ENCODE measurements around the gene GREB1. TPM values are rescaled to one million over a fixed set of nuclear protein-coding genes. Genes with fewer than 3 reads are reported as not detected.

GREB1 gene, protein sequence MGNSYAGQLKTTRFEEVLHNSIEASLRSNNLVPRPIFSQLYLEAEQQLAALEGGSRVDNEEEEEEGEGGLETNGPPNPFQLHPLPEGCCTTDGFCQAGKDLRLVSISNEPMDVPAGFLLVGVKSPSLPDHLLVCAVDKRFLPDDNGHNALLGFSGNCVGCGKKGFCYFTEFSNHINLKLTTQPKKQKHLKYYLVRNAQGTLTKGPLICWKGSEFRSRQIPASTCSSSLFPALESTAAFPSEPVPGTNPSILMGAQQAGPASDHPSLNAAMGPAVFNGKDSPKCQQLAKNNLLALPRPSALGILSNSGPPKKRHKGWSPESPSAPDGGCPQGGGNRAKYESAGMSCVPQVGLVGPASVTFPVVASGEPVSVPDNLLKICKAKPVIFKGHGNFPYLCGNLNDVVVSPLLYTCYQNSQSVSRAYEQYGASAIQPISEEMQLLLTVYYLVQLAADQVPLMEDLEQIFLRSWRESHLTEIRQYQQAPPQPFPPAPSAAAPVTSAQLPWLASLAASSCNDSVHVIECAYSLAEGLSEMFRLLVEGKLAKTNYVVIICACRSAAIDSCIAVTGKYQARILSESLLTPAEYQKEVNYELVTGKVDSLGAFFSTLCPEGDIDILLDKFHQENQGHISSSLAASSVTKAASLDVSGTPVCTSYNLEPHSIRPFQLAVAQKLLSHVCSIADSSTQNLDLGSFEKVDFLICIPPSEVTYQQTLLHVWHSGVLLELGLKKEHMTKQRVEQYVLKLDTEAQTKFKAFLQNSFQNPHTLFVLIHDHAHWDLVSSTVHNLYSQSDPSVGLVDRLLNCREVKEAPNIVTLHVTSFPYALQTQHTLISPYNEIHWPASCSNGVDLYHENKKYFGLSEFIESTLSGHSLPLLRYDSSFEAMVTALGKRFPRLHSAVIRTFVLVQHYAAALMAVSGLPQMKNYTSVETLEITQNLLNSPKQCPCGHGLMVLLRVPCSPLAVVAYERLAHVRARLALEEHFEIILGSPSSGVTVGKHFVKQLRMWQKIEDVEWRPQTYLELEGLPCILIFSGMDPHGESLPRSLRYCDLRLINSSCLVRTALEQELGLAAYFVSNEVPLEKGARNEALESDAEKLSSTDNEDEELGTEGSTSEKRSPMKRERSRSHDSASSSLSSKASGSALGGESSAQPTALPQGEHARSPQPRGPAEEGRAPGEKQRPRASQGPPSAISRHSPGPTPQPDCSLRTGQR (N-terminal part only)
- total RNA-seq (ENCODE audit: low replicate concordance), result 30.8 and 33.2 TPM in 2 replicates

DNA sequence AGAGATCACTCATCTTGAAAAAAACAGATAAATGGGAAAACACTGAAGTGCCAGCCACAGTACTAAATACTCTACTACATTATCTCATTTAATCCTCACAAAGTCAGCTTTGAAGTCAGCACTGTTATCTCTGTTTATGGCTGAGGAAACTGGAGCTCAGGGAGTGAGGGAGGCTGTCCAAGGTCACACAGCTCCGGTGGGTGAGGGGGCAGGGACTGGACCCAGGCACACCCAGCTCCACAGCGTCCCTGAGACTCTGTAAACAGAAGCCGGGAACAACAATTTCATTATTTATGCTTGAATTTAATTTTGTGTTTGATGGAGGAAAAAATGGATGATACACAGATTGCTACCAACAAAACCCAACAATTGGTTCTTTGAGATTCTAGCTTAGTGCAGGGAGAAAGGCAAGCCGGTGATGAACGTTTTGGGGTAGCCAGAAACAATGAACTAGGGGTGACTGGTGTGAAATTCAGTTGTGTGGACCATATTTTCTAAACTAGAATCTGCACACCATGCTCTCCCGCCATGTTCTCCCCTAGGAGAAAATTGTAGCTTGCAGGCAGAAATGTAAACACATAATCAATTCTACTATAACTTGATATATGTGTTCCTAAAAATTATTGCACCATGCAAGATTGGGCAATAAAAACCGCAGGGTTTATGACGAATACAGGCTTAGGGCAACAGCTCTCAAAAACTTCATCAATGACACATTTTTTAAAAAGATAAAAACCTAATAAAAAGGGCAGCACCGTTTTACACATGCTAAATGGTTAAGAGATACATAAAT lies at the start of gene GREB1:
TSS of gene GREB1 (plus strand) at position 768 of the 793 bp plus-strand sequence. CDS start 22,570 bp downstream, outside the sequence.
- H3K27me3 ChIP-seq, result no peaks in the 10 kb centered on the region
- H3K79me2 ChIP-seq (ENCODE audit: low read depth), result peaks cover 48% of the 10 kb centered on the region
- Mint-ChIP-seq H3K4me1 (peaks cover 43% of the 10 kb centered on the region), H3K4me3 (no peak within 1 kb of the TSS), H3K36me3 (peaks cover 44% of the 10 kb centered on the region), H3K27ac (peak within 1 kb of the TSS; percentile 44), H3K27me3 (ENCODE audit: insufficient read depth, low read depth) (no peaks in the 10 kb centered on the region), H3K9me3 (no peaks in the 10 kb centered on the region)
- peaks cover 5% of the 10 kb centered on the region for H3K4me1 ChIP-seq
- no peak within 1 kb of the TSS for H3K27ac ChIP-seq
- TF ChIP-seq EZH2 (IDR thresholded peaks at IDR 0.05) (no peak), EZH2phosphoT487 (IDR thresholded peaks at IDR 0.05) (no peak)
- TF ChIP-seq, protein P1, sequence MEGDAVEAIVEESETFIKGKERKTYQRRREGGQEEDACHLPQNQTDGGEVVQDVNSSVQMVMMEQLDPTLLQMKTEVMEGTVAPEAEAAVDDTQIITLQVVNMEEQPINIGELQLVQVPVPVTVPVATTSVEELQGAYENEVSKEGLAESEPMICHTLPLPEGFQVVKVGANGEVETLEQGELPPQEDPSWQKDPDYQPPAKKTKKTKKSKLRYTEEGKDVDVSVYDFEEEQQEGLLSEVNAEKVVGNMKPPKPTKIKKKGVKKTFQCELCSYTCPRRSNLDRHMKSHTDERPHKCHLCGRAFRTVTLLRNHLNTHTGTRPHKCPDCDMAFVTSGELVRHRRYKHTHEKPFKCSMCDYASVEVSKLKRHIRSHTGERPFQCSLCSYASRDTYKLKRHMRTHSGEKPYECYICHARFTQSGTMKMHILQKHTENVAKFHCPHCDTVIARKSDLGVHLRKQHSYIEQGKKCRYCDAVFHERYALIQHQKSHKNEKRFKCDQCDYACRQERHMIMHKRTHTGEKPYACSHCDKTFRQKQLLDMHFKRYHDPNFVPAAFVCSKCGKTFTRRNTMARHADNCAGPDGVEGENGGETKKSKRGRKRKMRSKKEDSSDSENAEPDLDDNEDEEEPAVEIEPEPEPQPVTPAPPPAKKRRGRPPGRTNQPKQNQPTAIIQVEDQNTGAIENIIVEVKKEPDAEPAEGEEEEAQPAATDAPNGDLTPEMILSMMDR (IDR thresholded peaks at IDR 0.05), result no peak
- no peak within 1 kb of the TSS for H3K4me2 ChIP-seq
- no peak within 1 kb of the TSS for H3K4me3 ChIP-seq
- peaks cover 6% of the 10 kb centered on the region for H3F3A ChIP-seq (ENCODE audit: low read depth)
- no peaks in the 10 kb centered on the region for H3K9me3 ChIP-seq (ENCODE audit: low read depth)
- no peaks in the 10 kb centered on the region for H3K36me3 ChIP-seq
- no peak within 1 kb of the TSS for H2AFZ ChIP-seq (replicated peaks)
- no peak within 1 kb of the TSS for H3K9ac ChIP-seq
- no peak for DNase-seq (ENCODE audit: low spot score)
- peaks cover 57% of the 10 kb centered on the region for H4K20me1 ChIP-seq (ENCODE audit: low read depth)

DNA sequence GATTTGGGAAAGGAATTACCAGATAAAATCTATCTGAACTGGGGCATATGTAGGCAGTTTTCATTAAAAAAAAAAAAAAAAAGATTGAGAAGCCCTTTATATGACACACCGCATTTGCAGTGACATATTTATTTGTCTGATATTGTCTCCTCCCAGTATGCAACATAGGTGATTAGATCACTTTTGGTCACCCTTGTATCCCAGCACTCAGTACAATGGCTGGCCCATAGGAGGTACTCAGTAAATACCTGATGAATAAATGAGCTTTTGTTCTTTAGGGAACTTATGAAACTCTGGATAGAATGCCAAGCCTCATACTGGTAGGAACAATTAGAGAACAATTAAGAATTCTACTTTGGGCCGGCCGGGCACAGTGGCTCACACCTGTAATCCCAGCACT lies 45.0 kb upstream of the GREB1 start:
- Histone ChIP-seq H4K20me1 (ENCODE audit: low read depth) (peaks cover 48% of the 10 kb centered on the region), H3K27me3 (no peaks in the 10 kb centered on the region), H3F3A (ENCODE audit: low read depth) (peaks cover 5% of the 10 kb centered on the region), H3K9ac (no peak overlapping the region), H3K27ac (no peak overlapping the region), H3K4me1 (peaks cover 10% of the 10 kb centered on the region), H3K36me3 (peaks cover 3% of the 10 kb centered on the region), H2AFZ (replicated peaks) (no peak overlapping the region), H3K4me3 (no peak overlapping the region), H3K4me2 (no peak overlapping the region), H3K9me3 (ENCODE audit: low read depth) (no peaks in the 10 kb centered on the region), H3K79me2 (ENCODE audit: low read depth) (peaks cover 97% of the 10 kb centered on the region)
- H3K27me3 Mint-ChIP-seq (ENCODE audit: insufficient read depth, low read depth), result peaks cover 3% of the 10 kb centered on the region
- peaks cover 48% of the 10 kb centered on the region for H3K4me1 Mint-ChIP-seq
- no peak for DNase-seq (ENCODE audit: low spot score)
- no peak for TF ChIP-seq EZH2 (IDR thresholded peaks at IDR 0.05)
- TF ChIP-seq EZH2phosphoT487 (IDR thresholded peaks at IDR 0.05), result no peak
- TF ChIP-seq, protein P1 (IDR thresholded peaks at IDR 0.05), result no peak
- H3K27ac Mint-ChIP-seq, result no peak overlapping the region
- H3K36me3 Mint-ChIP-seq, result peaks cover 73% of the 10 kb centered on the region
- H3K9me3 Mint-ChIP-seq, result peaks cover 55% of the 10 kb centered on the region
- H3K4me3 Mint-ChIP-seq, result no peak overlapping the region

DNA sequence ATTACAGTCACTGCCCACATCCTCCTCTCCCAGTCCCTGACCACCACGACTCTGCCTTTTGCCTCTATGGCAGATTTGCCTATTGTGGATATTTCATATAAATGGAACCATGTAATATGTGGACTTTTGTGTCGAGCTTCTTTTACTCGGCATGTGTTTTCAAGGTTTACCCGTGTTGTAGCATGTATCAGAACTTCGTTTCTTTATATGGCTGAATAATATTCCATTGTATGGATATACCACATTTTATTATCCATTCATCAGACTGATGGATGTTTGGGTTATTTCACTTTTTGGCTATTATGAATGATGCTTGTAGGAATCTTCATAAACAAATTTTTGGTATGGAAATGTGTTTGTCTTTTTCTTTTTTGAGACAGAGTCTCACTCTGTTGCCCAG lies 43.7 kb upstream of the GREB1 start:
- Mint-ChIP-seq H3K27ac (no peak overlapping the region), H3K4me3 (no peak overlapping the region), H3K9me3 (peaks cover 55% of the 10 kb centered on the region), H3K36me3 (peaks cover 71% of the 10 kb centered on the region), H3K4me1 (peaks cover 50% of the 10 kb centered on the region), H3K27me3 (ENCODE audit: insufficient read depth, low read depth) (peaks cover 12% of the 10 kb centered on the region)
- Histone ChIP-seq H3K9ac (no peak overlapping the region), H3K27me3 (no peaks in the 10 kb centered on the region), H3K27ac (no peak overlapping the region), H3K9me3 (ENCODE audit: low read depth) (no peaks in the 10 kb centered on the region), H3K79me2 (ENCODE audit: low read depth) (peaks cover 96% of the 10 kb centered on the region), H3F3A (ENCODE audit: low read depth) (peaks cover 3% of the 10 kb centered on the region), H3K4me1 (peaks cover 10% of the 10 kb centered on the region), H3K36me3 (peaks cover 3% of the 10 kb centered on the region), H4K20me1 (ENCODE audit: low read depth) (peaks cover 61% of the 10 kb centered on the region), H2AFZ (replicated peaks) (no peak overlapping the region), H3K4me2 (no peak overlapping the region), H3K4me3 (no peak overlapping the region)
- DNase-seq (ENCODE audit: low spot score), result no peak
- TF ChIP-seq, protein P1 (IDR thresholded peaks at IDR 0.05), result no peak
- no peak for TF ChIP-seq EZH2 (IDR thresholded peaks at IDR 0.05)
- no peak for TF ChIP-seq EZH2phosphoT487 (IDR thresholded peaks at IDR 0.05)
